ENCODE results near the gene SCP2.

The SCP2 gene

DNA sequence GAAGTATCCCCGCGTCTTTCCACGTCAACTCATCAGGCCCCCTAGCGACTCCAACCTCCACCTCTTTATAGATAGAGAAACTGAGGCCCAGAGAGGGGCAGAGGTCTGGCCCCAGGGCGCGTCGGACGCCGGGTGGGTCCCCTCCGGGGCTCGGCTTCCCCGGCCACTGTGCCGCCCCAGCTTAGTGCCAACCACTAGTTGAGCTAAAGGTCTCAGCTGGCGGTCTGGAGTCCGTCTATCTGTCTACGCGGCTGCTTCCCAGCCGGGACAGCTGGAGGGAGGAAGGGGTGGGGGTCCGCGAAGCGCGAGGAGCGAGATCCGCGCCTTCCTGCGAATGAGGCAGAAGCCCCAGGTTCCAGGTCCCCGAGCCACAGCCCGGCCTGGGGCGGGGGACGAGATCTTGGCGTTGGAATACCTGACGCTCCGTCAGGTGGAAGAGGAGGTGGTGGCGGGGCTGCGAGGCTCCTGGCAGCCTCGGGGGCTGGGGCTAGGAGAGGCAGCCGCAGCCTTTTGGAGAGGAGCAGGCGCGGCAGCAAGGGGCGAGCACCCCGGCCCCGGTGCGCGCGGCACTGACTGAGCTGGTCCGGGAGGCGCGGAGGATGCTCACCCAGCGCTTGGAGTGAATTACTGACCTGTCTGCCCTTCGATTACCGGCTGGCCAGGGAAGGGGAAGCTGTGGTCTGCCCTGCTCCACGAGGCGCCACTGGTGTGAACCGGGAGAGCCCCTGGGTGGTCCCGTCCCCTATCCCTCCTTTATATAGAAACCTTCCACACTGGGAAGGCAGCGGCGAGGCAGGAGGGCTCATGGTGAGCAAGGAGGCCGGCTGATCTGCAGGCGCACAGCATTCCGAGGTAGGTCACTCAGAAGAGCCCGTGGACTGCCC is 135.9 kb downstream of the SCP2 start:
- Histone ChIP-seq H3K36me3 (ENCODE audit: control insufficient read depth, insufficient read depth, low read length) (no peaks in the 10 kb centered on the region), H3K27me3 (replicated peaks; ENCODE audit: control insufficient read depth, insufficient read depth, low read length) (peaks cover 2% of the 10 kb centered on the region), H3K4me3 (replicated peaks; ENCODE audit: low read depth, low read length) (no peak overlapping the region)
- no peak for DNase-seq (ENCODE audit: extremely low read depth, insufficient read length)
- TF ChIP-seq, protein P1, sequence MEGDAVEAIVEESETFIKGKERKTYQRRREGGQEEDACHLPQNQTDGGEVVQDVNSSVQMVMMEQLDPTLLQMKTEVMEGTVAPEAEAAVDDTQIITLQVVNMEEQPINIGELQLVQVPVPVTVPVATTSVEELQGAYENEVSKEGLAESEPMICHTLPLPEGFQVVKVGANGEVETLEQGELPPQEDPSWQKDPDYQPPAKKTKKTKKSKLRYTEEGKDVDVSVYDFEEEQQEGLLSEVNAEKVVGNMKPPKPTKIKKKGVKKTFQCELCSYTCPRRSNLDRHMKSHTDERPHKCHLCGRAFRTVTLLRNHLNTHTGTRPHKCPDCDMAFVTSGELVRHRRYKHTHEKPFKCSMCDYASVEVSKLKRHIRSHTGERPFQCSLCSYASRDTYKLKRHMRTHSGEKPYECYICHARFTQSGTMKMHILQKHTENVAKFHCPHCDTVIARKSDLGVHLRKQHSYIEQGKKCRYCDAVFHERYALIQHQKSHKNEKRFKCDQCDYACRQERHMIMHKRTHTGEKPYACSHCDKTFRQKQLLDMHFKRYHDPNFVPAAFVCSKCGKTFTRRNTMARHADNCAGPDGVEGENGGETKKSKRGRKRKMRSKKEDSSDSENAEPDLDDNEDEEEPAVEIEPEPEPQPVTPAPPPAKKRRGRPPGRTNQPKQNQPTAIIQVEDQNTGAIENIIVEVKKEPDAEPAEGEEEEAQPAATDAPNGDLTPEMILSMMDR (IDR thresholded peaks at IDR 0.05; ENCODE audit: insufficient read depth, low read length, poor library complexity, severe bottlenecking): no peak

DNA sequence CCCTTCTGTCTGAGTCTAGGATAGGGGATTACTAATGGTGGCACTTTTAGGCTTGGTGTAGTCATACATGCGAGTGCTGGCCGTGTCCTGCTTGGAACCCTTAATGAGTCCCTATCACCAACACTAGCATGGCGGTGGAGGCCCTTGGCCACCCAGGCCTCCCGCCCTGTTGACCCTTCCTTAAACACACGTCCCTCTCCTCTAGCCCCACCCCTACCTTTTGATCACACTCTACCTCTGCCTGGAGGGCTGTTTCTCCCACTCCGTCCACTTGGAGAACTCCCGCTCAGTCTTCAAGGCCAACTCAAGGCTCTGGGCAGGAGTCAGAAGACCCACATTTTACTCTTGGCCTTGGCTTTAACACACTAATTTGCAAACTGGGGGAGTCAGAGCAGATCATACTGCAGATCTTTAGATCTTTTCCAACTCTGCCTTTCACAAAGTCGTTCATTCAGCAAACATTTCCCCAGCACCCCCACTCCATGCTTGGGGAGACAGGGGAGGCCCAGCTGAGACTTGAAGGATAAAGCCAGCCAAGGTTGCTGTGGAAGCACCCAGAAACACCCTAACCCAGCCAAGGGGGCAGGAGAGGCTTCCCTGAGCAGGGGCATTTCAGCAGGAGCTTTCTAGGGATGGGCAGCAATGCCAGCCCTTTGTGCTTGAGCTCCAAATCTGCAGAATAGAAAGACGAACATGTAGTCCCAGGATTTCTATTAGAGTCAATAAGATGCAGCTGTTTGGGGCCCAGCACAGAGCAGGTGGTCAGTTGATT is 136.9 kb downstream of the SCP2 start:
- DNase-seq (ENCODE audit: extremely low read depth, insufficient read length): no peak
- Histone ChIP-seq H3K36me3 (ENCODE audit: control insufficient read depth, insufficient read depth, low read length) (no peaks in the 10 kb centered on the region), H3K4me3 (replicated peaks; ENCODE audit: low read depth, low read length) (no peak overlapping the region), H3K27me3 (replicated peaks; ENCODE audit: control insufficient read depth, insufficient read depth, low read length) (peaks cover 2% of the 10 kb centered on the region)
- TF ChIP-seq, protein P1 (IDR thresholded peaks at IDR 0.05; ENCODE audit: insufficient read depth, low read length, poor library complexity, severe bottlenecking): no peak

DNA sequence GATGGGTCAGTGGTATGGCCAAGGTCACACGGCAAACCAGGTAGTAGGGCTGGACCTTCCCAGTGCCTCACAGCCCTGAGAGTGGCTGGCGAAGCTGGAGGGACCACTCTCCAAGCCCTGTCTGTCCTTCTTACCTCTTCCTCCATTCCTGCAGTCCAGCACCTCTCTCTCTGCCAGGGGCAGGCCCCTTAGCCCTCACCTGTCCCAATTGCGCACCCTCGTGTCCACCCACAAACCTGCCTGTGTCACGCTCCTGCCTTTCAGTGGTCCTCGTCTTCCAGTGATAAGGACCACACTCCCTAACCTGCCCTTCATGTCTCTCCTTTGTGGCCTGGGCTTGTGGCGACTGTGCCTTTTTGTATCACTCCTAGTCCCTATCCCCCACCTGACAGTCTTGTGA is 138.3 kb downstream of the SCP2 start:
- no peaks in the 10 kb centered on the region for H3K36me3 ChIP-seq (ENCODE audit: control insufficient read depth, insufficient read depth, low read length)
- no peak for DNase-seq (ENCODE audit: extremely low read depth, insufficient read length)
- TF ChIP-seq, protein P1 (IDR thresholded peaks at IDR 0.05; ENCODE audit: insufficient read depth, low read length, poor library complexity, severe bottlenecking): no peak
- no peak overlapping the region for H3K4me3 ChIP-seq (replicated peaks; ENCODE audit: low read depth, low read length)
- peaks cover 2% of the 10 kb centered on the region for H3K27me3 ChIP-seq (replicated peaks; ENCODE audit: control insufficient read depth, insufficient read depth, low read length)

DNA sequence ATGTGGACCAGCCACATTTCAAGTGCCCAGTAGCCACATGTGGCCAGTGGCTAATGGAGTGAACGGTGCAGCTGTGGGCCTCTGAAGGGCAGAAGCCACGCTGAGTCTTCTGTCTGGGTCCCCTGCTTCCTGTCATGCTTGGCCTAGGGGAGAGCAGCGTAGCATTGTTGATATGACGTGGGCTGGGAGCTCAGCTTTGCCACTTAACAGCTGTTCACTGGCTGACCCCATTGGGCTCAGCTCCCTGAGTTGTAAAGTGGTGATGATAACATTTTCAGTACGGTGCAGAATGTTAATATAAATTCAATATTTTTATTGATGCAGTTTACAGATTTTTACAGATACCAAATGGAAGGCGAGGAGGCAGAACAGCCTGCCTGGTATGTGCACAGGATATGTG is 139.4 kb downstream of the SCP2 start:
- TF ChIP-seq, protein P1 (IDR thresholded peaks at IDR 0.05; ENCODE audit: insufficient read depth, low read length, poor library complexity, severe bottlenecking): no peak
- Histone ChIP-seq H3K36me3 (ENCODE audit: control insufficient read depth, insufficient read depth, low read length) (no peaks in the 10 kb centered on the region), H3K27me3 (replicated peaks; ENCODE audit: control insufficient read depth, insufficient read depth, low read length) (no peaks in the 10 kb centered on the region; the same call in 1 of the 2 replicates), H3K4me3 (replicated peaks; ENCODE audit: low read depth, low read length) (no peak overlapping the region)
- DNase-seq (ENCODE audit: extremely low read depth, insufficient read length): no peak

DNA sequence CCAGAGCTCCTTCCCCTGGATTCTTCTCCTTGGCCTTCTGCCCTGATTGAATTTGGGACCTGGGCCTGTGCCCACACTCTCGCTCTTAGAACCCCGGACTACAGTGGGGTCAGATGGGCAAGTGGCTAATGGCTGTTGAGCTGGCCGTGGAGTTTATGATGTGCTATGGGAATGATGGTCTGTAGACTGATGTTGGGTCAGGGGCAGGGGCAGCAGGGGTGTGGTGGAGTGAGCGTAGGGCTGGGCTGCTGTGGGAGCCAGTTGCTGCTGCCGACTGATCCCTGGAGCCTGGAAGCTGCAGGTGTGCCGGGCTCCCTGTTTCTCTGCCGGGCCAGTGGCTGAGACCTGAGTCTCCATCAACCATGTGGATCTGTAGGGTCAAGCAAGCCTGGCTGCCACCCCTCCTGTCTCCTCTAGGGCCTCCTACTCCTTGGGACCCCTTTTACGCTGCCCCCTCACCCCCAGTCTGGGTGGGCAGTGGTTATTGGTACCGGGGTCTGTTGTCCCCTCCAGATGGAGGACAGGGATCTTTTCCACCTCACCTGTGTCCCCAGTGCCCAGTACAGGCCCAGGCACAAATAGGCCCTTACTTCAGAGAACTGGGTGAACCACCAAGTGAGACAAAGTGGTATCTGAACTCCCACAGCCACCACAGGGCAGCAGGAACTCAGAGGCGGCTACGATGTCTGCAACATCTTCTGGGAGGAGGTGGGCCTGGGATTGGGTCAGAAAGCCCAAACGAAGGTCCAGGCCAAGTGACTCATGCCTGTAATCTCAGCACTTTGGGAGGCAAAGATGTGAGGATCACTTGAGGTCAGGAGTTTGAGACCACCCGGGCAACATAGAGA is 140.0 kb downstream of the SCP2 start:
- no peaks in the 10 kb centered on the region; the same call in 1 of the 2 replicates for H3K27me3 ChIP-seq (replicated peaks; ENCODE audit: control insufficient read depth, insufficient read depth, low read length)

More for the DNA sequence above, 140.0 kb downstream of the SCP2 start:
- TF ChIP-seq, protein P1 (IDR thresholded peaks at IDR 0.05; ENCODE audit: insufficient read depth, low read length, poor library complexity, severe bottlenecking): no peak
- no peak overlapping the region for H3K4me3 ChIP-seq (replicated peaks; ENCODE audit: low read depth, low read length)
- DNase-seq (ENCODE audit: extremely low read depth, insufficient read length): no peak
- H3K36me3 ChIP-seq (ENCODE audit: control insufficient read depth, insufficient read depth, low read length): no peaks in the 10 kb centered on the region
